GM19452 (cell line): ENCODE measurements around the gene GADD45GIP1.
A peak's percentile ranks its signal among the peaks of the same experiment; 100 is the strongest.
"Not testable (repeated sequence)": the region's sequence is repeated elsewhere in the genome, so short reads cannot be mapped to it uniquely, and the experiment has no call there.

Experiments
- ATAC-seq: cut with Tn5 transposase; IDR thresholded peaks from one replicate; pipeline ENCODE4 v1.9.1; 2021; ENCODE audit not compliant: unreplicated experiment

Gene GADD45GIP1

GRCh38 chr19:12965017-12965811, 8.2 kb upstream of the GADD45GIP1 start:
- no peak for ATAC-seq

- ATAC-seq: no peak
Measured at GRCh38 chr19:12959481-12959880, 2.5 kb upstream of the GADD45GIP1 start.

- ATAC-seq: not testable (repeated sequence)
Measured at GRCh38 chr19:12957389-12957952, 448 bp upstream of the GADD45GIP1 start.

GRCh38 chr19:12955996-12956395, 1.0 kb downstream of the GADD45GIP1 start:
- no peak for ATAC-seq

- not testable (repeated sequence) for ATAC-seq
Measured at GRCh38 chr19:12955575-12955974, 1.4 kb downstream of the GADD45GIP1 start.

GRCh38 chr19:12954612-12954962, 2.4 kb downstream of the GADD45GIP1 start:
- ATAC-seq: no peak

- ATAC-seq: no peak
Measured at GRCh38 chr19:12953799-12954611, 3.0 kb downstream of the GADD45GIP1 start.

- ATAC-seq: no peak
Measured at GRCh38 chr19:12953138-12953798, 3.8 kb downstream of the GADD45GIP1 start.

- no peak for ATAC-seq
Measured at GRCh38 chr19:12952488-12953137, 4.4 kb downstream of the GADD45GIP1 start.

- not testable (repeated sequence) for ATAC-seq
Measured at GRCh38 chr19:12952050-12952449, 5.0 kb downstream of the GADD45GIP1 start.

GRCh38 chr19:12949363-12950283, 7.4 kb downstream of the GADD45GIP1 start:
- ATAC-seq: no peak

- ATAC-seq: no peak
Measured at GRCh38 chr19:12948612-12949362, 8.2 kb downstream of the GADD45GIP1 start.

- ATAC-seq: no peak
Measured at GRCh38 chr19:12947702-12948611, 9.1 kb downstream of the GADD45GIP1 start.

GRCh38 chr19:12946731-12947496, 10.1 kb downstream of the GADD45GIP1 start:
- no peak for ATAC-seq

GRCh38 chr19:12946092-12946721, 10.8 kb downstream of the GADD45GIP1 start:
- peak; percentile 39 for ATAC-seq

GRCh38 chr19:12945479-12946091, 11.4 kb downstream of the GADD45GIP1 start, which contains the start of gene RAD23A:
TSS of gene RAD23A (plus strand) at chr19:12945862. CDS start at chr19:12945949, 87 bp downstream.
- peak; percentile 75 for ATAC-seq
